GM12891 (cell line): ENCODE data around the gene PIK3CB.

Experiments used
- DNase-seq: peaks from one replicate; pipeline ENCODE4 v3.0.0; 2011; ENCODE audit warnings: low spot score; ENCODE audit not compliant: insufficient read length
- FAIRE-seq: peaks from 2 replicates; lab custom pipeline; 2011; peaks lifted over from hg19 to GRCh38; lab: Jason Lieb, UNC
- PAX5 ChIP-seq: IDR thresholded peaks from 2 replicates; pipeline ENCODE4 v1.6.1; 2011; ENCODE audit warnings: low read length, moderate library complexity, mild to moderate bottlenecking; ENCODE audit not compliant: insufficient read depth, severe bottlenecking
- POLR2A ChIP-seq: IDR thresholded peaks from 2 replicates; pipeline ENCODE4 v1.6.1; 2011; ENCODE audit warnings: low read depth, low read length, control low read depth
- POLR2AphosphoS5 ChIP-seq: IDR thresholded peaks from 2 replicates; pipeline ENCODE4 v1.6.1; 2011; ENCODE audit warnings: low read depth, low read length, control low read depth
- POU2F2 ChIP-seq: IDR thresholded peaks from 2 replicates; pipeline ENCODE4 v1.6.1; 2011; ENCODE audit warnings: low read depth, mild to moderate bottlenecking, control low read depth, low read length, moderate library complexity
- SPI1 ChIP-seq: IDR thresholded peaks from 2 replicates; pipeline ENCODE4 v1.6.1; 2011; ENCODE audit warnings: low read depth, low read length, control low read depth
- TAF1 ChIP-seq: IDR thresholded peaks from 2 replicates; pipeline ENCODE4 v1.6.1; 2011; ENCODE audit warnings: low read depth, low read length, control low read depth

Gene PIK3CB

DNA sequence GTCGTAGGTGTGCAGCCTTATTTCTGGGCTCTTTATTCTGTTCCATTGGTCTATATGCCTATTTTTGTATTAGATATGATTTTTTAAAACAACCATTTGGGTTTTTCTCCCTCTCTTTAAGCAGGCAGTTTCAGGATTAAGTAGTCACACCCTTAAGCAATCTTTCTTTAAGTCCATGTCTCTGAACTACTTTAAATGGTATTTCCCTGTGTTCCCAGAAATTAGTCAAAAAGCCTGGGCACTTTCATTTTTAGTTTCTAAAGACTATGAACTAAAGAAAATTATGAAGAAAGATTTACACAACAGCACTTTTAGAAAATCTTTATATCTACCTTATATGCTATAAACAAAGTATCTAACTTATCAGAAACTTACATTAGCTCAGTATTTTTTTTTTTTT is 115.9 kb downstream of the PIK3CB start:
- TF ChIP-seq POLR2AphosphoS5 (no peak), POU2F2 (no peak), TAF1 (no peak), PAX5 (no peak), POLR2A (no peak), SPI1 (no peak)
- FAIRE-seq: no peak
- no peak for DNase-seq

DNA sequence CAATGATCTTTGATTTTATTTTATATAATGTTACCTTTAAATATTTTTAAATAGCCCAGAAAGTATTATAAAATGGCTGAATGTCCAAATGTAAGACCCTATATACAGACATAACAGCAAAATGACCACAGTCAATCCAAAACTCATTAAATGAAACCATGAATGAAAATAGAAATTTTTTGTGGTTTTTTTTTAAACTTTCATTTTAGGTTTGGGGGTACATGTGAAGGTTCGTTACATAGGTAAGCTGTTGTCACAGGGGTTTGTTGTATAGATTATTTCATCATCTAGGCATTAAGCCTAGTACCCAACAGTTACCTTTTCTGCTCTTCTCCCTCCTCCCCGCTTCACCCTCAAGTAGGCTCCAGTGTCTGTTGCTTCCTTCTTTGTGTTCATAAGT is 117.4 kb downstream of the PIK3CB start:
- TF ChIP-seq PAX5 (no peak), POLR2AphosphoS5 (no peak), POLR2A (no peak), SPI1 (no peak), POU2F2 (no peak), TAF1 (no peak)
- DNase-seq (no peak), FAIRE-seq (no peak)

DNA sequence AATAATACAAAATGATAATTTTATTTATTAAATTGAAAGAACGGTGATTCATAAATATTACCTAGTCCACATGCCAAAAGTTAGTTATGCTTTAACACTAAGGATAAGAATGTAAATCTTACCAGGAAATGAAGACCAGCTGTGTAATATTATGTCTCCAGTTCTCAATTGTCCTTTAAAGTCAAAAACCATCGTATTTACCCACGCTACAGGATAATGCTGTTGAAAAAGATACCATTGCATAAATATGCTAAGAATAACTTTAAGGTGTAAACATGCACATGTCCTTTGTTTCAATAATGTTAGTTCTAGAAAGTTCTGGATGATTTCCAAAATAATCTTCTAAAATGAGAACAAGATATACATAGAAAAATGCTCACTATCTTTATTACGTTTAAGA is 122.6 kb downstream of the PIK3CB start:
- FAIRE-seq (no peak), DNase-seq (no peak)
- TF ChIP-seq PAX5 (no peak), TAF1 (no peak), POLR2AphosphoS5 (no peak), SPI1 (no peak), POLR2A (no peak), POU2F2 (no peak)

- FAIRE-seq (no peak), DNase-seq (no peak)
- TF ChIP-seq TAF1 (no peak), SPI1 (no peak), POU2F2 (no peak), POLR2A (no peak), PAX5 (no peak), POLR2AphosphoS5 (no peak)
Observed at GRCh38 chr3:138705675-138706074, 129.1 kb downstream of the PIK3CB start.

GRCh38 chr3:138696666-138697370 is 137.9 kb downstream of the PIK3CB start:
- TF ChIP-seq POU2F2 (no peak), POLR2AphosphoS5 (no peak), POLR2A (no peak), PAX5 (no peak), SPI1 (no peak), TAF1 (no peak)
- no peak for FAIRE-seq
- no peak for DNase-seq

GRCh38 chr3:138694287-138695007 is 140.3 kb downstream of the PIK3CB start:
- DNase-seq: no peak
- no peak for FAIRE-seq
- no peak for TF ChIP-seq POLR2A
- no peak for TF ChIP-seq POU2F2
- TF ChIP-seq PAX5: no peak
- TF ChIP-seq POLR2AphosphoS5: no peak
- TF ChIP-seq SPI1: no peak
- TF ChIP-seq TAF1: no peak

DNA sequence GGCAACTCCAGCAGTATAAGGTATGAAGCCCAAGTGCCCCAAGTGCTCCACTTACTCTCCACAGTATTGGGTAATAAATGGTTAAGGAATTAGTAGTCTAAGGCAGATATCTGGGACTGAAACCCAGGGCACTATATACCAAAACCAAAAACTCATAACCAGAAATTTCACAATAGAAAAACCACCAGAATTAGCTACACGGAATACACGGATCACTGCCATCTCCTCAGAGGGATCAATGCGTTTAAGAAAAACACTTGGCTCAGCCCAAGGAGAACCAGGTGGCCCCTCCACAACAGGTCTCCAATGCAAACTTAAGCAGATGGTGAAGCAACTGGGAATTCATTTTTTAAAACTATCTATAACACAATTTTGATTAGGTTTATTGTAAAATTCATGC is 142.6 kb downstream of the PIK3CB start:
- DNase-seq (no peak), FAIRE-seq (no peak)
- no peak for TF ChIP-seq TAF1
- no peak for TF ChIP-seq SPI1
- TF ChIP-seq POU2F2: no peak
- TF ChIP-seq PAX5: no peak
- no peak for TF ChIP-seq POLR2AphosphoS5
- no peak for TF ChIP-seq POLR2A

GRCh38 chr3:138691351-138691750 is 143.4 kb downstream of the PIK3CB start:
- DNase-seq: no peak
- no peak for FAIRE-seq
- TF ChIP-seq PAX5: no peak
- no peak for TF ChIP-seq SPI1
- TF ChIP-seq TAF1: no peak
- no peak for TF ChIP-seq POU2F2
- no peak for TF ChIP-seq POLR2AphosphoS5
- no peak for TF ChIP-seq POLR2A

- TF ChIP-seq POU2F2 (no peak), PAX5 (no peak), SPI1 (no peak), TAF1 (no peak), POLR2AphosphoS5 (no peak), POLR2A (no peak)
- FAIRE-seq (no peak), DNase-seq (no peak)
Observed at GRCh38 chr3:138690036-138690435, 144.7 kb downstream of the PIK3CB start.

DNA sequence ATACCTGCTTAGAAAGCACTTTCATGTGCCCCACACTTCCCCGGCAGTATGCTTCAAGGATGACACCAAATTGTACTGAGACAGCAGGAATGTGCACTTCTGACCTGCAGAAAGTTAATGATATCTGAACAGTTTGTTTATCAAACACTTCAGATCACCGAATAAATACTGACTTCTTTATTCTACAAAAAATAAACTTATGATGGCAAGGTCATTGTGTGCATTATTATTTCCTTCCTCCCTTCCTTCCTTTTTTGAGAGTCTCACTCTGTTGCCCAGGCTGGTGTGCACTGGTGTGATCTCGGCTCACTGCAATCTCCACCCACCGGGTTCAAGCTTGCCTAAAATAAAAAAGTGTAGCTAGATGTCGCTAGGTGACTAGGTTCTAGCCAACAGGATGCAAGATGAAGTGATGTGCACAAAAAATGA is 145.8 kb downstream of the PIK3CB start:
- DNase-seq (no peak), FAIRE-seq (peak; percentile 28)
- TF ChIP-seq PAX5: no peak
- no peak for TF ChIP-seq POLR2A
- no peak for TF ChIP-seq POLR2AphosphoS5
- no peak for TF ChIP-seq POU2F2
- TF ChIP-seq SPI1: no peak
